ENCODE results near the gene G3BP2. TPM values are rescaled to one million over a fixed set of nuclear protein-coding genes. Genes with fewer than 3 reads are reported as not detected.

Gene G3BP2
- total RNA-seq, 1 experiment from 2014 or later: 102 TPM

DNA sequence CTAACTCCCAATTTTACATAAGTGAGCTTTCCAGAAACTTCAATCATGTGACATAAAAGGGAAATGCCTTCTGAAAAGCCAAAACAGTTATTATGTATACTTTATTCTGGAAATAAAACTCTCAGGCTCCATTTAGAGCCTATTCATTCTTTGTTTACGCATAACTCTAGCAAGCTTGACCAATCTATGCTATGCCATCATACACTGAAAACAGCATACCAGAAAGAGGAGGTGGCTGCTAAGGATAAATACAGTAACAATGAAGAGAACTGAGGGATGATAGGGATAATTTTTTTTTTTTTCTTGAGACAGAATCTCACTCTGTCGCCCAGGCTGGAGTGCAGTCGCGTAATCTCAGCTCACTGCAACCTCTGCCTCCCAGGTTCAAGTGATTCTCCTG is 67.3 kb downstream of the G3BP2 start:
- no peak overlapping the region for H3K4me2 ChIP-seq
- no peaks in the 10 kb centered on the region for H3F3A ChIP-seq (ENCODE audit: insufficient read depth, low read depth)
- no peaks in the 10 kb centered on the region for H3K79me2 ChIP-seq (ENCODE audit: low read depth)
- H3K27ac ChIP-seq: no peak overlapping the region
- BruUV-seq (replicated peaks): no TSS peak
- no peaks in the 10 kb centered on the region for H3K27me3 ChIP-seq (ENCODE audit: insufficient read depth, low read depth)
- H3K9me3 ChIP-seq (ENCODE audit: insufficient read depth, low read depth): no peaks in the 10 kb centered on the region
- intact Hi-C loops (cut with micrococcal nuclease; ENCODE audit: unreplicated experiment): no loop called here
- H2AFZ ChIP-seq: no peak overlapping the region
- no peaks in the 10 kb centered on the region for H3K9me2 ChIP-seq (ENCODE audit: insufficient read depth)
- TF ChIP-seq CTCF (conservative IDR thresholded peaks at IDR 0.05): no peak
- TF ChIP-seq EZH2 (IDR thresholded peaks at IDR 0.05; ENCODE audit: low read depth): no peak
- DNase-seq: no peak
- ChIA-PET POLR2A (ENCODE audit: unreplicated experiment) (no interaction called here), CTCF (no interaction called here)
- no peaks in the 10 kb centered on the region for H4K20me1 ChIP-seq (ENCODE audit: insufficient read depth)
- no peaks in the 10 kb centered on the region for H3K4me1 ChIP-seq (replicated peaks; ENCODE audit: insufficient read depth)
- no peak overlapping the region for H3K4me3 ChIP-seq
- no peaks in the 10 kb centered on the region for H3K36me3 ChIP-seq (ENCODE audit: low read depth)

- intact Hi-C loops (cut with micrococcal nuclease; ENCODE audit: unreplicated experiment): no loop called here
- Histone ChIP-seq H3K27ac (no peak overlapping the region), H3K79me2 (ENCODE audit: low read depth) (no peaks in the 10 kb centered on the region), H3K27me3 (ENCODE audit: insufficient read depth, low read depth) (no peaks in the 10 kb centered on the region), H3K4me2 (no peak overlapping the region), H2AFZ (no peak overlapping the region), H3K9me2 (ENCODE audit: insufficient read depth) (no peaks in the 10 kb centered on the region), H4K20me1 (ENCODE audit: insufficient read depth) (no peaks in the 10 kb centered on the region), H3K9me3 (ENCODE audit: insufficient read depth, low read depth) (no peaks in the 10 kb centered on the region), H3K4me1 (replicated peaks; ENCODE audit: insufficient read depth) (no peaks in the 10 kb centered on the region), H3K36me3 (ENCODE audit: low read depth) (no peaks in the 10 kb centered on the region), H3K4me3 (no peak overlapping the region), H3F3A (ENCODE audit: insufficient read depth, low read depth) (no peaks in the 10 kb centered on the region)
- POLR2A ChIA-PET (ENCODE audit: unreplicated experiment): no interaction called here
- CTCF ChIA-PET: no interaction called here
- DNase-seq: no peak
- no peak for TF ChIP-seq CTCF (conservative IDR thresholded peaks at IDR 0.05)
- no peak for TF ChIP-seq EZH2 (IDR thresholded peaks at IDR 0.05; ENCODE audit: low read depth)
- BruUV-seq (replicated peaks): no TSS peak
Observed at GRCh38 chr4:75599647-75600046, 73.6 kb downstream of the G3BP2 start.

GRCh38 chr4:75598390-75598789 is 74.8 kb downstream of the G3BP2 start:
- H3K27me3 ChIP-seq (ENCODE audit: insufficient read depth, low read depth): no peaks in the 10 kb centered on the region
- no peaks in the 10 kb centered on the region for H3F3A ChIP-seq (ENCODE audit: insufficient read depth, low read depth)
- no peak overlapping the region for H3K27ac ChIP-seq
- TF ChIP-seq CTCF (conservative IDR thresholded peaks at IDR 0.05): no peak
- no peak for TF ChIP-seq EZH2 (IDR thresholded peaks at IDR 0.05; ENCODE audit: low read depth)
- ChIA-PET POLR2A (ENCODE audit: unreplicated experiment) (no interaction called here), CTCF (no interaction called here)
- no peaks in the 10 kb centered on the region for H3K36me3 ChIP-seq (ENCODE audit: low read depth)
- H3K4me2 ChIP-seq: no peak overlapping the region
- no peaks in the 10 kb centered on the region for H3K4me1 ChIP-seq (replicated peaks; ENCODE audit: insufficient read depth)
- no peak overlapping the region for H3K4me3 ChIP-seq
- no peaks in the 10 kb centered on the region for H3K79me2 ChIP-seq (ENCODE audit: low read depth)
- no peak overlapping the region for H2AFZ ChIP-seq
- no peaks in the 10 kb centered on the region for H3K9me2 ChIP-seq (ENCODE audit: insufficient read depth)
- intact Hi-C loops (cut with micrococcal nuclease; ENCODE audit: unreplicated experiment): no loop called here
- BruUV-seq (replicated peaks): no TSS peak
- no peaks in the 10 kb centered on the region for H3K9me3 ChIP-seq (ENCODE audit: insufficient read depth, low read depth)
- H4K20me1 ChIP-seq (ENCODE audit: insufficient read depth): no peaks in the 10 kb centered on the region
- DNase-seq: peak in 1 of 2 experiments; percentile 48

All from PC-9 (cell line).